Activated T-helper 2 cell treated with anti-CD3 and anti-CD28 coated beads, Interferon-gamma antibody, Interleukin-2, Interleukin-4, amounts not matched to agents 10 μg/mL and 5 μg/mL and 100 μg/mL, durations not matched to agents 14 hours and 24 hours and 36 hours (primary cell): ENCODE measurements around the gene LCT. TPM values are rescaled to one million over a fixed set of nuclear protein-coding genes. Genes with fewer than 3 reads are reported as not detected.
"Not testable (repeated sequence)": the region's sequence is repeated elsewhere in the genome, so short reads cannot be mapped to it uniquely, and the experiment has no call there.

Experiments used
- DNase-seq: peaks from one replicate; pipeline ENCODE4 v3.0.0; 2021; ENCODE audit warnings: low spot score
- H3K27ac Mint-ChIP-seq: one replicate; pipeline ENCODE4 v1.8.0; 2021; ENCODE audit warnings: mixed read lengths
- H3K27me3 Mint-ChIP-seq: one replicate; pipeline ENCODE4 v1.8.0; 2021; ENCODE audit warnings: low read depth, mixed read lengths
- H3K36me3 Mint-ChIP-seq: one replicate; pipeline ENCODE4 v1.8.0; 2021; ENCODE audit warnings: low read depth, mixed read lengths
- H3K4me1 Mint-ChIP-seq: one replicate; pipeline ENCODE4 v1.8.0; 2021; ENCODE audit warnings: low read depth, mixed read lengths
- H3K4me3 Mint-ChIP-seq: one replicate; pipeline ENCODE4 v1.8.0; 2021; ENCODE audit warnings: low read depth, mild to moderate bottlenecking, moderate library complexity, mixed read lengths
- H3K9me3 Mint-ChIP-seq: one replicate; pipeline ENCODE4 v1.8.0; 2021; ENCODE audit warnings: mixed read lengths
- intact Hi-C: fragments of 100-400 bp; cut with micrococcal nuclease; formaldehyde crosslinking; loops from one replicate; pipeline ENCODE4 v1.15.1; 2023
- total RNA-seq: library from RNA; stranded (reverse); gene quantifications from 2 replicates; pipeline ENCODE4 v1.2.3, GENCODE V29; 2022

Gene LCT
- total RNA-seq, 1 donor from 2014 or later = 0.55 TPM

- Mint-ChIP-seq H3K9me3 (peaks cover 17% of the 10 kb centered on the region), H3K4me1 (peaks cover 16% of the 10 kb centered on the region), H3K27ac (no peak overlapping the region), H3K36me3 (peaks cover 30% of the 10 kb centered on the region), H3K4me3 (no peak overlapping the region), H3K27me3 (no peaks in the 10 kb centered on the region)
- DNase-seq = no peak
- intact Hi-C loops = no loop called here
These were observed 10.4 kb downstream of the LCT start for GRCh38 chr2:135826544-135826943.

- Mint-ChIP-seq H3K36me3 (peaks cover 36% of the 10 kb centered on the region), H3K27ac (no peak overlapping the region), H3K9me3 (peaks cover 17% of the 10 kb centered on the region), H3K4me3 (no peak overlapping the region), H3K4me1 (peaks cover 23% of the 10 kb centered on the region), H3K27me3 (no peaks in the 10 kb centered on the region)
- no peak for DNase-seq
- intact Hi-C loops = no loop called here
These were observed 11.3 kb downstream of the LCT start for GRCh38 chr2:135825550-135826176.

GRCh38 chr2:135825131-135825530 lies 11.9 kb downstream of the LCT start:
- Mint-ChIP-seq H3K4me3 (no peak overlapping the region), H3K27ac (no peak overlapping the region)
- intact Hi-C loops = no loop called here

GRCh38 chr2:135822855-135823254 lies 14.1 kb downstream of the LCT start:
- Mint-ChIP-seq H3K9me3 (peaks cover 17% of the 10 kb centered on the region), H3K4me1 (peaks cover 40% of the 10 kb centered on the region), H3K4me3 (no peak overlapping the region), H3K36me3 (peaks cover 42% of the 10 kb centered on the region), H3K27me3 (no peaks in the 10 kb centered on the region), H3K27ac (no peak overlapping the region)
- no peak for DNase-seq
- intact Hi-C loops = no loop called here

More at GRCh38 chr2:135825131-135825530, 11.9 kb downstream of the LCT start:
- no peak for DNase-seq
- Mint-ChIP-seq H3K36me3 (peaks cover 36% of the 10 kb centered on the region), H3K4me1 (peaks cover 26% of the 10 kb centered on the region), H3K9me3 (peaks cover 17% of the 10 kb centered on the region), H3K27me3 (no peaks in the 10 kb centered on the region)

- Mint-ChIP-seq H3K4me3 (peak overlapping the region; percentile 71), H3K4me1 (peaks cover 40% of the 10 kb centered on the region), H3K27ac (peak overlapping the region; percentile 76), H3K9me3 (peaks cover 17% of the 10 kb centered on the region), H3K27me3 (no peaks in the 10 kb centered on the region), H3K36me3 (peaks cover 42% of the 10 kb centered on the region)
- no peak for DNase-seq
- intact Hi-C loops = loop anchor here (2.0 kb wide), 3 partner anchors 236 to 562 kb away; no protein-coding TSS in a partner anchor
These were observed 15.8 kb downstream of the LCT start for GRCh38 chr2:135821190-135821589.

- peaks cover 39% of the 10 kb centered on the region for H3K4me1 Mint-ChIP-seq
- peak overlapping the region; percentile 71 for H3K4me3 Mint-ChIP-seq
- peak overlapping the region; percentile 87 for H3K27ac Mint-ChIP-seq
- no peaks in the 10 kb centered on the region for H3K27me3 Mint-ChIP-seq
- H3K9me3 Mint-ChIP-seq = peaks cover 17% of the 10 kb centered on the region
- intact Hi-C loops = loop anchor here (1.0 to 2.0 kb wide), 9 partner anchors 55 to 902 kb away; partner anchors contain the start of genes CCNT2 and RAB3GAP1
- H3K36me3 Mint-ChIP-seq = peaks cover 41% of the 10 kb centered on the region
- peak; percentile 80 for DNase-seq
These were observed 16.9 kb downstream of the LCT start for GRCh38 chr2:135820003-135820618.

GRCh38 chr2:135818937-135819610 lies 17.9 kb downstream of the LCT start:
- Mint-ChIP-seq H3K36me3 (peaks cover 39% of the 10 kb centered on the region), H3K4me3 (no peak overlapping the region), H3K9me3 (peaks cover 17% of the 10 kb centered on the region), H3K27ac (peak overlapping the region; percentile 87), H3K4me1 (peaks cover 41% of the 10 kb centered on the region), H3K27me3 (no peaks in the 10 kb centered on the region)
- peak; percentile 37 for DNase-seq
- intact Hi-C loops = loop anchor here (5.0 kb wide), 1 partner anchor 287 kb away; the partner anchor contains the start of genes R3HDM1 and ZRANB3

- Mint-ChIP-seq H3K9me3 (peaks cover 11% of the 10 kb centered on the region), H3K4me1 (peaks cover 36% of the 10 kb centered on the region), H3K27me3 (no peaks in the 10 kb centered on the region), H3K4me3 (no peak overlapping the region), H3K36me3 (peaks cover 32% of the 10 kb centered on the region), H3K27ac (no peak overlapping the region)
- intact Hi-C loops = loop anchor here (5.0 kb wide), 1 partner anchor 286 kb away; the partner anchor contains the start of genes R3HDM1 and ZRANB3
- DNase-seq = no peak
These were observed 19.0 kb downstream of the LCT start for GRCh38 chr2:135817951-135818350.

- intact Hi-C loops = loop anchor here (5.0 kb wide), 1 partner anchor 285 kb away; the partner anchor contains the start of genes R3HDM1 and ZRANB3
- Mint-ChIP-seq H3K4me1 (peaks cover 34% of the 10 kb centered on the region), H3K4me3 (no peak overlapping the region), H3K9me3 (peaks cover 7% of the 10 kb centered on the region), H3K27ac (no peak overlapping the region), H3K36me3 (peaks cover 27% of the 10 kb centered on the region), H3K27me3 (no peaks in the 10 kb centered on the region)
- DNase-seq = no peak
These were observed 19.5 kb downstream of the LCT start for GRCh38 chr2:135817466-135817865.

- H3K4me3 Mint-ChIP-seq = no peak overlapping the region
- DNase-seq = no peak
- H3K4me1 Mint-ChIP-seq = peaks cover 22% of the 10 kb centered on the region
- intact Hi-C loops = loop anchor here (5.0 kb wide), 1 partner anchor 283 kb away; the partner anchor contains the start of genes R3HDM1 and ZRANB3
- H3K9me3 Mint-ChIP-seq = no peaks in the 10 kb centered on the region
- H3K27ac Mint-ChIP-seq = peak overlapping the region; percentile 95
- H3K36me3 Mint-ChIP-seq = peaks cover 25% of the 10 kb centered on the region
- H3K27me3 Mint-ChIP-seq = no peaks in the 10 kb centered on the region
These were observed 21.7 kb downstream of the LCT start for GRCh38 chr2:135815269-135815668.

GRCh38 chr2:135812907-135813511 lies 24.0 kb downstream of the LCT start:
- intact Hi-C loops = no loop called here
- Mint-ChIP-seq H3K27ac (no peak overlapping the region), H3K27me3 (no peaks in the 10 kb centered on the region), H3K36me3 (peaks cover 29% of the 10 kb centered on the region), H3K4me1 (peaks cover 7% of the 10 kb centered on the region), H3K4me3 (no peak overlapping the region), H3K9me3 (no peaks in the 10 kb centered on the region)
- DNase-seq = no peak

- H3K9me3 Mint-ChIP-seq = not testable (repeated sequence)
These were observed 29.1 kb downstream of the LCT start for GRCh38 chr2:135807874-135808273.

More at GRCh38 chr2:135807874-135808273, 29.1 kb downstream of the LCT start:
- H3K4me1 Mint-ChIP-seq, DNase-seq, intact Hi-C loops, H3K4me3 Mint-ChIP-seq, H3K27ac Mint-ChIP-seq, H3K27me3 Mint-ChIP-seq: not testable (repeated sequence)
- peaks cover 23% of the 10 kb centered on the region for H3K36me3 Mint-ChIP-seq
